Uterus (tissue), 2 donors: ENCODE measurements around the gene DUSP18.

Experiments used
- POLR2A ChIP-seq, 2 donors: fragments of 450-650 bp; IDR thresholded peaks; one replicate each; pipeline ENCODE4 v1.6.1; 2016; ENCODE audit warnings: antibody characterized with exemption in 2 of 2, mild to moderate bottlenecking in 1 of 2, moderate library complexity in 1 of 2
- TF ChIP-seq, protein P1 (sequence below), 4 experiments: fragments of 200-600 bp in 2 of 4; fragments of 450-650 bp in 2 of 4; sonication (generic) in 2 of 4; IDR thresholded peaks; one replicate each; pipeline ENCODE4 v1.5.1; 2016 to 2019; ENCODE audit warnings: antibody characterized with exemption in 4 of 4, mild to moderate bottlenecking in 2 of 4, moderate library complexity in 1 of 4

DNA sequence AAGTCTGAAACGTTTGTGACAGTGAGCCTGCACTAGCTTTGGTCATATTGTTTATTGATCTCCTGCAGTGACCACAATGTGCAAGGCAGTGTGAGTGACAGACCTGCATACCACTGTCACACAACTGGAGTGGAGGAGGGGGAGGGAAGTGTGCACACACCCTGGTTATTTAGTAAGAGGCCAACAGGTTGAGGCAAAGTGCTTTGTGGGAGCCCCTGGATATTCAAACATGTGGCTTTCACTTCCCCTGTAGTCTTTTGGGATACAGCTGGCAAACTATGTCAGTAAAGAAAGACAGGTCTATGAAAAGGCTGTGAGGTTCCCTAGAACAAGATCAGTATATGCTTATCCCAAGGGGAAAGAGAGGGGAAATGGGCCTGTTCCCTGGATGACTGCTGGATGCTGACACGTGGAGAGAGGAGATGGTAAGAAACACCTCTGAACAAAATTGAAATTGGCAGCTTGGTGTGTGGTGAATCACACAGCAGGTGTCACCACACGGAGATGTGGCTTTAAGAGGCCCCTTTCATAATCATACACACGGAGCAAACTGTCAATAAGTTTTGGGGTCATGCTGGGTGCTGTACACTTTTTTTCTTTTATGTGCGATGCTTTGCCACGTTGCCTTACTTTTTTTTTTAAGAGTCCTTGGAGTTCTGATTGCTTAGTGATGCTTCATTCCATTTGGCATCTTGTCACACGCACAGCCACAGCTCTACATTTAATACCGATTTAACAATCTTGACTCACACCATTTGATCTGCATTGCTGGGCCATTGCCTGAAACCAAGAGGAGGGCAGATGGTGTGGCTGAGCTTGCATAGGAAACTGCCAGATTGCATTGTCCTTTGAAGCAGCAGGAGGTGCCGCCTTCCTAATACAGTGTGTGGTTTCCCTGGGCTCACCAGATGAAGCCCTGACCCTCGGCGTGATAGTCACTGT lies 38.3 kb upstream of the DUSP18 start:
- no peak for TF ChIP-seq POLR2A (IDR thresholded peaks at IDR 0.05)
- TF ChIP-seq, protein P1, sequence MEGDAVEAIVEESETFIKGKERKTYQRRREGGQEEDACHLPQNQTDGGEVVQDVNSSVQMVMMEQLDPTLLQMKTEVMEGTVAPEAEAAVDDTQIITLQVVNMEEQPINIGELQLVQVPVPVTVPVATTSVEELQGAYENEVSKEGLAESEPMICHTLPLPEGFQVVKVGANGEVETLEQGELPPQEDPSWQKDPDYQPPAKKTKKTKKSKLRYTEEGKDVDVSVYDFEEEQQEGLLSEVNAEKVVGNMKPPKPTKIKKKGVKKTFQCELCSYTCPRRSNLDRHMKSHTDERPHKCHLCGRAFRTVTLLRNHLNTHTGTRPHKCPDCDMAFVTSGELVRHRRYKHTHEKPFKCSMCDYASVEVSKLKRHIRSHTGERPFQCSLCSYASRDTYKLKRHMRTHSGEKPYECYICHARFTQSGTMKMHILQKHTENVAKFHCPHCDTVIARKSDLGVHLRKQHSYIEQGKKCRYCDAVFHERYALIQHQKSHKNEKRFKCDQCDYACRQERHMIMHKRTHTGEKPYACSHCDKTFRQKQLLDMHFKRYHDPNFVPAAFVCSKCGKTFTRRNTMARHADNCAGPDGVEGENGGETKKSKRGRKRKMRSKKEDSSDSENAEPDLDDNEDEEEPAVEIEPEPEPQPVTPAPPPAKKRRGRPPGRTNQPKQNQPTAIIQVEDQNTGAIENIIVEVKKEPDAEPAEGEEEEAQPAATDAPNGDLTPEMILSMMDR (IDR thresholded peaks at IDR 0.05), result no peak
